HG03442 (cell line): Measurements from ENCODE around the gene FABP2.
A peak's percentile ranks its signal among the peaks of the same experiment; 100 is the strongest.
"Not testable (repeated sequence)": the region's sequence is repeated elsewhere in the genome, so short reads cannot be mapped to it uniquely, and the experiment has no call there.

Experiments used
- ATAC-seq: cut with Tn5 transposase; IDR thresholded peaks from one replicate; pipeline ENCODE4 v1.9.1; 2021; ENCODE audit warnings: mild to moderate bottlenecking, moderate library complexity; ENCODE audit not compliant: unreplicated experiment

Gene FABP2

DNA sequence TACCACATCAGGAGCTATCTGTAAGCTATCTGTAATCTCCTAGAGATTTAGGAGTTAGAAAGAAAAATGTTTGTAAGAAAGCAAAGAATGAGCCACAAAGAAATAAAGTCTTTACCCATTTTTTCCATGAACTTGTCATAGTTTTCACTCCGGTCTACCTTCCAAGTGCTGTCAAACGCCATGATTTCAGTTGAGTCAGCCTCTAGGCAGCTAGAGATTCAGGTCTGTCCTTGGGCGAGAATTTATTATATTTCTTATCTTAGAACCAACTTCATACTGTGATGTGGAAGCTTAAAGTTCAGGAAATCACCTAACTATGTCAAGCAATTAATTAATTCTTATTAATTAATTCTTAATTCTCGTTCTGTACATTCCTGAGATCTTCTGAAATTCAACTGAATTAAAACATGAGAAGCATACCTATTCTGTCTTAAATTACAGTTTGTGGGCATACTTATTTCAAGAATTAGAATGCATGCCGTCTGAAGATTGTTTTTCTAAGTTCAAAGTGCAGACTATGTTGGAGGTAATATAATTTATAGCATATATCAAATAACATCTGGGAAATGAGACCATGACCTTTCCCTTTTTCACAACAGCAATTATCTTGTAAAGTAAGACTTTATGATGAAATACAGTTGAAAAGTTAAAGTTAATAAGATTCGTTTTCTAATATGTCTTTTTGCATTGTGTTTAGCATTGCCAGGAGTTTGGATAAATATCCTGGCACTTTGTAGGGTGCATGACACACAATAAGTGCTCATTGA is at the start of gene FABP2:
Gene FABP2 (minus strand): TSS at position 218 of the 767 bp plus-strand sequence. CDS start 36 bp downstream, at position 182.
- ATAC-seq, result no peak

GRCh38 chr4:119370951-119371683 is 49.2 kb upstream of the FABP2 start:
- not testable (repeated sequence) for ATAC-seq

DNA sequence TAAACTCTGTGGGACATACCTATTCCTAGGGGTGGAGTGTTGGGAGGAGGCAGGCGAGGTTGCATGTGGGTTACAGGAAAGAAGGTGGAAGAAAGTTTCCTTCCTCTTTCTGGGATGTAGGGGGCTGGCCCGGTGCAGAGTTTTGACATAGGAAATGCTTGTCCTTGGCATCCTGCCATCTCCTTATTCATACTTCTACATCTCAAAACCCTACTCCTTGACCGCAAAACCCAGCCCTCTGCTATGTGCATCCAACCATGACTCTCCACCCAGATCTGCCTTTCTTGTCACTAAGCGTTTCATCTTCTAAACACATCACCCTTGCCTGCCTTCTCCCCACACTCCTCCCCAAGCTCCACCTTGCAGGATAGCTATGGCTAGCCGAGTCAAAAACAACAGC is 48.5 kb upstream of the FABP2 start:
- peak; percentile 94 for ATAC-seq

DNA sequence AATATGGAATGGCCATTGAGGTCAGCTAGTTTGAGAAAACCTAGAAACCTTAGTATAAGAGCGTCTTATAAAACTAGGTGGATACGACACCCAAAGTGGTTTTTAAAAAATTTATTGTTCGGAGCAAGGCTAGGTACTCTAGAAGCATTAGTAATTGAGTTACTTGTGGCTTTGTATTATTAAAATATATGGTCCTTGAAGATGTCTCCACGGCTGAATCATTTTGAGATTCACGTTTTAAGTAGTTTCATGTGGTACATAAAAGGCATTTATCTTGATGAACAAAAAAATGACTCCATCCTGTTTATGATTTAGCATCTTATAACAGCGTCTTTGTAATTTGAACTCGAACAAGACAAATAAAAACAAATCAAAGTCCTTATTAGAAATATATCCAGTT is 44.9 kb upstream of the FABP2 start:
- not testable (repeated sequence) for ATAC-seq

DNA sequence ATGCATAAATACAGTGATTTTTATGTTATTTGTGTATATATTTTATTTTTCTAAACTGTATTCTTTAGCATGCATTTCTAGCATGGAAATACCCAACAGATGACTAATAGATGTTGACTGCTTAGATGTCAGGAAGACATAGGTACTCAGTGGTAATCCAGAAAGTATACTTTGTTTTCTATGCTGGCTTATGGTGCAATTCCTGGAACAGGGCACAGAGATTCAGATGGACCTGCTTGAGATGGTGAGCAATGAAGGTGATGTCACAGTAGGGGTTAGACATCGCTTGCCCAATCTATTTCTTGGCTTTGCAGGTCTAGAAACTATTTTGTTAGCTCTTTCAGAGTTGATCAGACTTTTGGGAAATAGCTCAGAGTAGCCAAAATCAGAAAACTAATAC is 42.3 kb upstream of the FABP2 start:
- ATAC-seq, result not testable (repeated sequence)

DNA sequence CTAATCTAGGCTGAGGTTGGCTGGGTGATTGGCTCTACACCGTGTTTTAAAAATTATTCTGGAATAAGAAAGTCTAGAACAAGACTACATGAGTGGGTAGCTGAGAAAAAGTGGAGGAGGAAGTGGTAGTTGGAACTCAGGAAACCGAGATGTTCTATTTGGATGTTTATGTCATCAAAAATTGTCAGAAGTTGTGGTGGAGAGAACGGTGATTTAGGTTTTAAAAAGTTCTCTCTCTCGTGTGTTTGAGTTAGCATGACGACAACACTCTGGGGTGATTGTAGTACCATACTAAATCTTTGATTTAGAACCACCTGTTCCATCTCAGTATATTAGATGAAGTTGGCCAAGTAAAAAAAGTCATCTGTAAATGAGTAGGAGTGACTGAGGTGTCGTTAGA is 41.4 kb upstream of the FABP2 start:
- not testable (repeated sequence) for ATAC-seq

DNA sequence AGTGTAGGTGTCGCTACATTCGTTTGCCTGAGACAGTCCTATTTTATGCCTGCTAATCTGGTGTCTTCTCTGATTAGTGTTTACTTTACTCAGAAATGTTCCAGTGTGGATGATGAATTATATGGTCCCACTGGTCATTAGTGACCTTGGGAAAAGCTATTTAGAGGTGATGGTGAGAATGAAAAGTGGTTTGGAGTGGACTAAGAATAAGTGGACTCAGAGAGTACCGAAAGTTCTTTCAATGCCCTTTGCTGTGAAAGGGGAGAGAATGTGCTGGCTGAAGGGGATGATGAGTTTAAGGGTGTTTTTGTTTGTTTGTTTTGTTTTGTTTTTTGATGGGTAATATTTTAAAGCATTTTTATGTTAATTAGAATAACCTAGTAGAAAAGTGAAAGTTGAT is 40.5 kb upstream of the FABP2 start:
- ATAC-seq, result not testable (repeated sequence)

- not testable (repeated sequence) for ATAC-seq
Measured at GRCh38 chr4:119359873-119360272, 37.9 kb upstream of the FABP2 start.

DNA sequence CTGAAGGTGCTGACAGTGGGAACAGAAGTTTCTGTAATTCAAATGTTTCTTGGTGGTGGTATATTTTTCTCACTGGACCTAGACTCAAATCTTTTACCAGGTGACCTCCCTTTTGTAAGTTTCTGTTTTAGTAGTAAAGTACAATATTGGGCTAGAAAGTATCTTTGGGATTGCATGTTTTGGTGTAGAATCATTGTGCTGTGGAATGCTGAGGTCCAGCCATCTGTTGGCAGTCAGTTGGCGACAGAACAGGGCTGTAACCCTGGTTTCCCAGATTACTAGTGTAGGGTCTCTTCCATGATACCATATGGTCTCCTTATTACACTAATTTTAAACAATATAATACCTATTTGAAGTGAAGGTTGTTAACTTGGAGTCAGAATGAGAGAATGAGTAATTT is 34.9 kb upstream of the FABP2 start:
- not testable (repeated sequence) for ATAC-seq

- ATAC-seq, result not testable (repeated sequence)
Measured at GRCh38 chr4:119356041-119356440, 34.1 kb upstream of the FABP2 start.

DNA sequence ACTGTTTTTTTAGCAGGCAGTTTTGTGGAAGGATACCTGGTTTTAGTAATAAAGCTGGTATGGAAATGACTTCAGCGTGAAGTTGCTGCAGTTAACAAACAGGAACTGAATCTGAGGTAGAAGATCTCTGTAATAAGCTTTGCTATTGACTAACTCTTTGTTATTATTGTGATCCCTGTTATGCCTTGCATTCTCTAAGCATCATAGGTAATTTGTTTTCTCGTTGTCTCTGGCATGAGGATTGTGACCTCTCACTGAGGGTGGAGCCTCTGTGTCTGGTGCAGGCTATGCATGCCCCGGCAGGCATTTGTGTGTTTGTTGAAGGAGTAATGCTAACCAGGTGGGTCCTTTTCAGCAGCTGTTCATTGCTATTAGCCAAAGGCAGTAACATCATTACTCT is 31.4 kb upstream of the FABP2 start:
- ATAC-seq, result peak; percentile 60

DNA sequence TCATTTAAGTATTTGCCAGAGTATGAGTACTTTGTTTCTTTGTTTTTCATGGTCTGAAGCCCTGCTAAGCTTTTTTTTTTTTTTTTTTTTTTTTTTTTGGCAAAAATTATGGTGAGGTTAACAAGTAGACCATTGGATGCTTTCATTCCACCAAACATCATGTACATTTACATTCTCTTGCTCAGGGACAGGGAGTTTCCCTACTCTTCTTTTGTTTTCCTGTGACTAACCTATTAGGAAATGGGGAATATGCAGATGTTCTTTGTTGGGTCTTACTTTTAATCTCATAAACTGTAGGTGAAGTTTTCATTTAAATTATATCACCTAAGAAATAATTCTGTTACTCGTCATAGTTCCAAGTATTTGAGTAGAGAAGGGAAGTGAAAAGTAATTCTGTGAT is 26.2 kb upstream of the FABP2 start:
- ATAC-seq, result peak; percentile 41

- not testable (repeated sequence) for ATAC-seq
Measured at GRCh38 chr4:119343293-119343692, 21.4 kb upstream of the FABP2 start.

GRCh38 chr4:119339895-119340294 is 18.0 kb upstream of the FABP2 start:
- not testable (repeated sequence) for ATAC-seq

GRCh38 chr4:119337010-119337409 is 15.1 kb upstream of the FABP2 start:
- ATAC-seq, result no peak

- ATAC-seq, result not testable (repeated sequence)
Measured at GRCh38 chr4:119336332-119336979, 14.5 kb upstream of the FABP2 start.

- no peak for ATAC-seq
Measured at GRCh38 chr4:119329835-119330620, 8.1 kb upstream of the FABP2 start.

GRCh38 chr4:119328695-119329094 is 6.8 kb upstream of the FABP2 start:
- ATAC-seq, result no peak

GRCh38 chr4:119317990-119318389 is 3.9 kb downstream of the FABP2 start:
- no peak for ATAC-seq

- ATAC-seq, result no peak
Measured at GRCh38 chr4:119315036-119315435, 6.9 kb downstream of the FABP2 start.

DNA sequence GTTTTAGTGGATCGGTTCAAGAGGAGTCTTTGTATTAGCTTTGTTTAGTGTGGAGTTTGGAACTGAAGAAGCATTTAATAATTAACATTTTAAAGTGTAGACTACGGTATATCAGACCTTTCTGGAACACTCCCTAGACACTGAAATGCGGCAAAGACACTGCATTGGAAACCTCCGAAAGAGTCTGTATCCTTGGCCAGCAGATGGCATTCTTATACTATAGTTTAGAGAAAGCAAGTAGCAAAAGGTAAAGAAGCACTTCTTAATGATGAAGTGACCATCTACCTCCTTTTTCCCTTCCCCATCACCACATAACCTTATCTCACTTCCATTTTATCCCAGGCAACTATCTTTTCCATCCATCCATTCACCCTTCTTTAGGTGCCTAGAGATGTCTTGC is 7.6 kb downstream of the FABP2 start:
- ATAC-seq, result peak; percentile 89
